HepG2 (cell line): Measurements from ENCODE around the gene TRMT112. TPM values are rescaled to one million over a fixed set of nuclear protein-coding genes. Genes with fewer than 3 reads are reported as not detected.

ENCODE experiments used
- ATAC-seq: fragments of 200-7000 bp; cut with Tn5 transposase; 3 replicates; pipeline ENCODE4 v1.9.1; 2020; ENCODE audit warnings: mild to moderate bottlenecking, moderate library complexity
- BruUV-seq: library from RNA; stranded (reverse); fragments of 400-500 nt; replicated peaks from 2 replicates; lab custom pipeline; 2021; lab: Mats Ljungman, UMichigan
- CTCF ChIA-PET: fragments of 300-600 bp; formaldehyde crosslinking; extraction: SDS; loops from one replicate; lab custom pipeline; 2021; ENCODE audit warnings: low total read pairs, inconsistent platforms, low intra/inter-chr PET ratio; lab: Yijun Ruan, JAX
- POLR2A ChIA-PET: fragments of 350-600 bp; sonication (Branson Sonifier 250); formaldehyde crosslinking; loops from one replicate; lab custom pipeline; 2020; ENCODE audit warnings: antibody characterized with exemption, inconsistent platforms; lab: Yijun Ruan, JAX
- DNase-seq: peaks from one replicate; pipeline ENCODE4 v3.0.0-alpha.2; 2015; ENCODE audit warnings: low spot score
- FAIRE-seq: peaks from 3 replicates; lab custom pipeline; 2011; peaks lifted over from hg19 to GRCh38; lab: Jason Lieb, UNC
- H2AFZ ChIP-seq: one replicate; pipeline ENCODE4 v1.6.1; 2011; ENCODE audit warnings: low read length, inconsistent platforms
- H3K27ac ChIP-seq: fragments of 300-600 bp; 3 replicates; pipeline ENCODE4 v1.8.0; 2011; ENCODE audit warnings: mixed run types, mild to moderate bottlenecking, mixed read lengths, low read length, inconsistent platforms; ENCODE audit not compliant: insufficient read depth; ENCODE audit errors: extremely low read length
- H3K27me3 ChIP-seq, 2 experiments: fragments of 200-600 bp in 1 of 2; 2 replicates in 1 of 2; 3 replicates in 1 of 2; pipeline versions ENCODE4 v1.6.0 to v1.8.0; 2011; ENCODE audit warnings: low read length in 2 of 2, mild to moderate bottlenecking in 2 of 2, moderate library complexity in 2 of 2, inconsistent platforms in 1 of 2; ENCODE audit not compliant: insufficient read depth in 2 of 2, control insufficient read depth in 1 of 2
- H3K36me3 ChIP-seq, 2 experiments: fragments of 200-600 bp in 1 of 2; replicated peaks in 1 of 2; 2 replicates in 1 of 2; 3 replicates in 1 of 2; pipeline versions ENCODE4 v1.5.1 to v1.8.0; 2011; ENCODE audit warnings: low read length in 2 of 2, inconsistent platforms in 1 of 2; ENCODE audit not compliant: insufficient read depth in 2 of 2, control insufficient read depth in 1 of 2
- H3K4me1 ChIP-seq: 2 replicates; pipeline ENCODE4 v1.5.1; 2012; ENCODE audit warnings: low read length, inconsistent platforms; ENCODE audit not compliant: insufficient read depth
- H3K4me2 ChIP-seq: 2 replicates; pipeline ENCODE4 v1.6.0; 2011; ENCODE audit warnings: low read depth, low read length, inconsistent platforms
- H3K4me3 ChIP-seq, 3 experiments: fragments of 200-600 bp in 1 of 3; sonication (generic), shearing (Covaris generic) in 1 of 3; replicated peaks in 1 of 3; 2 replicates each; pipeline ENCODE4 v1.5.1; 2011 to 2016; ENCODE audit warnings: low read length in 3 of 3, inconsistent platforms in 2 of 3, low read depth in 2 of 3, mild to moderate bottlenecking in 2 of 3, control low read depth in 1 of 3, mixed read lengths in 1 of 3; ENCODE audit not compliant: insufficient read depth in 1 of 3
- H3K79me2 ChIP-seq: one replicate; pipeline ENCODE4 v1.6.1; 2011; ENCODE audit warnings: low read length, inconsistent platforms; ENCODE audit not compliant: insufficient read depth
- H3K9ac ChIP-seq: 2 replicates; pipeline ENCODE4 v1.6.0; 2011; ENCODE audit warnings: mild to moderate bottlenecking, low read depth, low read length, inconsistent platforms; ENCODE audit not compliant: insufficient read depth
- H3K9me3 ChIP-seq: 2 replicates; pipeline ENCODE4 v1.5.1; 2012; ENCODE audit warnings: mild to moderate bottlenecking, low read length
- H4K20me1 ChIP-seq: 2 replicates; pipeline ENCODE4 v1.6.0; 2011; ENCODE audit warnings: inconsistent platforms, mild to moderate bottlenecking, low read length, moderate library complexity; ENCODE audit not compliant: insufficient read depth
- CEBPB ChIP-seq: IDR thresholded peaks from 2 replicates; pipeline ENCODE4 v1.6.1; 2011; ENCODE audit warnings: low read depth, low read length, improper control_type of control experiment, borderline replicate concordance
- GTF2F1 ChIP-seq: fragments of 150-350 bp; IDR thresholded peaks from 2 replicates; pipeline ENCODE4 v1.6.1; 2014; ENCODE audit warnings: low read length
- GZF1 ChIP-seq: sonication (generic); formaldehyde crosslinking; IDR thresholded peaks from 2 replicates; pipeline ENCODE4 v1.5.1; 2020; ENCODE audit warnings: mild to moderate bottlenecking, missing genetic modification reagents
- HMGA1 ChIP-seq: sonication (generic); formaldehyde crosslinking; conservative IDR thresholded peaks from 2 replicates; pipeline ENCODE4 v1.4.0; 2020; ENCODE audit warnings: missing genetic modification reagents
- KLF13 ChIP-seq: sonication (generic); formaldehyde crosslinking; IDR thresholded peaks from 2 replicates; pipeline ENCODE4 v1.4.0; 2020; ENCODE audit warnings: mild to moderate bottlenecking, missing genetic modification reagents
- MED1 ChIP-seq: sonication (generic); formaldehyde crosslinking; IDR thresholded peaks from 2 replicates; pipeline ENCODE4 v1.4.0; 2020; ENCODE audit warnings: missing genetic modification reagents
- NRL ChIP-seq: sonication (generic); formaldehyde crosslinking; IDR thresholded peaks from 2 replicates; pipeline ENCODE4 v1.5.0; 2020; ENCODE audit warnings: missing genetic modification reagents, mild to moderate bottlenecking, moderate library complexity, borderline replicate concordance
- PCBP2 ChIP-seq: fragments of 200-400 bp; formaldehyde crosslinking; optimal IDR thresholded peaks from 2 replicates; pipeline ENCODE3; 2018; ENCODE audit warnings: low read length, low read depth; ENCODE audit not compliant: poor library complexity, severe bottlenecking
- POLR2G ChIP-seq: fragments of 200-400 bp; formaldehyde crosslinking; IDR thresholded peaks from 2 replicates; pipeline ENCODE4 v1.6.1; 2018; ENCODE audit warnings: mild to moderate bottlenecking, low read depth, low read length, moderate library complexity
- REST ChIP-seq, 2 experiments: IDR thresholded peaks; 2 replicates each; pipeline ENCODE4 v1.6.1; 2011 to 2012; ENCODE audit warnings: low read length in 2 of 2, borderline replicate concordance in 1 of 2, low read depth in 1 of 2, mild to moderate bottlenecking in 1 of 2, moderate library complexity in 1 of 2
- SNAPC2 ChIP-seq: sonication (generic); formaldehyde crosslinking; IDR thresholded peaks from 2 replicates; pipeline ENCODE4 v1.8.1; 2022; ENCODE audit warnings: mild to moderate bottlenecking, missing genetic modification reagents
- SOX13 ChIP-seq, 3 experiments: fragments of 450-650 bp in 1 of 3; sonication (generic) in 1 of 3; formaldehyde crosslinking in 1 of 3; IDR thresholded peaks in 2 of 3; conservative IDR thresholded peaks in 1 of 3; 2 replicates each; pipeline versions ENCODE4 v1.5.0 to v1.6.1; 2016 to 2020; ENCODE audit warnings: antibody characterized with exemption in 1 of 3, mild to moderate bottlenecking in 1 of 3, missing compliant biosample characterization in 1 of 3, missing genetic modification reagents in 1 of 3, moderate library complexity in 1 of 3
- ZNF3 ChIP-seq: IDR thresholded peaks from 2 replicates; pipeline ENCODE4 v1.7.0; 2017; ENCODE audit warnings: inconsistent platforms
- WGBS: methylation state at CpG from one replicate; pipeline ENCODE4 v1.1.6; 2017; ENCODE audit warnings: low lambda C conversion rate; 5-methylcytosine and 5-hydroxymethylcytosine counted together
- in situ Hi-C: cut with HindIII; loops from 2 replicates; pipeline ENCODE4 v1.10.0; 2017; ENCODE audit warnings: low pct_unique_long_range_greater_than_20kb; ENCODE audit not compliant: extremely low pct_ligation_motif_present
- intact Hi-C: fragments of 100-400 bp; cut with micrococcal nuclease; formaldehyde crosslinking; loops from one replicate; pipeline ENCODE4 v1.10.0; 2022; ENCODE audit not compliant: unreplicated experiment
- polyA plus RNA-seq, 8 experiments: library from polyadenylated mRNA; depleted of rRNA in 3 of 8; stranded (reverse) in 7 of 8; unstranded in 1 of 8; fragments of >200 nt; fragmentation: Illumina TruSeq in 4 of 8; extraction: Trizol in 4 of 8; gene quantifications; 2 replicates each; pipeline versions ENCODE4 v1.2.1 to v1.2.3, GENCODE V29; 2011 to 2016; ENCODE audit warnings: low read depth in 4 of 8, missing spikeins in 1 of 8, mixed read lengths in 1 of 8; ENCODE audit not compliant: insufficient read depth in 1 of 8
- total RNA-seq, 5 experiments: library from RNA; depleted of rRNA; stranded (reverse); fragments of >200 nt; fragmentation: Illumina TruSeq; extraction: Trizol; gene quantifications; 2 replicates each; pipeline ENCODE4 v1.2.3, GENCODE V29; 2016; ENCODE audit warnings: low read depth in 1 of 5
- TF ChIP-seq, protein P1 (sequence below): IDR thresholded peaks from 2 replicates; pipeline ENCODE4 v1.6.1; 2012; ENCODE audit warnings: low read depth, low read length, improper control_type of control experiment
- TF ChIP-seq, protein P2 (sequence below): sonication (generic); formaldehyde crosslinking; IDR thresholded peaks from 2 replicates; pipeline ENCODE4 v1.4.0; 2020; ENCODE audit warnings: mild to moderate bottlenecking, missing genetic modification reagents

The TRMT112 gene
- total and polyA plus RNA-seq, 2 of the 13 experiments (the other 11 are each of a cell fraction or from before 2014, with no cell fraction given), result 186 to 409 TPM

DNA sequence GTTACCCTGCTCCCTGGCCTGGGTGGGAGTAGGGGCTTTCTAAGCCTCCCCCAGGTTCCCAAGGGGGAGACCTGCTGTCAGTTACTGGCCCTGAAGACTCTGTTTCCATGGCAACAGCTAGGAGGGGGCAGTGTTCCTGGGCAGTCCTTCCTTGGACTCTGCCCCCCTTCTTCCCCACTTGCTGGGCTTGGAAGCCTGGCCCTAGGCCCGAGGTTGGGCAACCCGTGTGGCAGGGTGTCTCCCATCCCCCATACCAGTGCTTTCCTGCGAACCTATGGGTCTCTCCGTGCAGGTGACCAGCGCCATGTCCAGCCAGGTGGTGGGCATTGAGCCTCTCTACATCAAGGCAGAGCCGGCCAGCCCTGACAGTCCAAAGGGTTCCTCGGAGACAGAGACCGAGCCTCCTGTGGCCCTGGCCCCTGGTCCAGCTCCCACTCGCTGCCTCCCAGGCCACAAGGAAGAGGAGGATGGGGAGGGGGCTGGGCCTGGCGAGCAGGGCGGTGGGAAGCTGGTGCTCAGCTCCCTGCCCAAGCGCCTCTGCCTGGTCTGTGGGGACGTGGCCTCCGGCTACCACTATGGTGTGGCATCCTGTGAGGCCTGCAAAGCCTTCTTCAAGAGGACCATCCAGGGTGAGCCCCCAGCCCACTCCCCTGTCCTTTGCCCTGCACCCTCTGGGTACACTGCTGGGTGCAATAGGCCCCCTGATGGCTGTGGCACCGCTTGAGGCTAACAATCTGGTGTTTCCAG, 10.3 kb downstream of the TRMT112 start:
- Histone ChIP-seq H3K36me3 (no peaks in the 10 kb centered on the region), H3K79me2 (peaks cover 15% of the 10 kb centered on the region), H3K4me3 (peak overlapping the region; percentile 66 to 85 (median 68)), H3K9ac (peak overlapping the region; percentile 81), H2AFZ (no peak overlapping the region), H4K20me1 (no peaks in the 10 kb centered on the region), H3K4me1 (peaks cover 61% of the 10 kb centered on the region), H3K9me3 (no peaks in the 10 kb centered on the region), H3K4me2 (peak overlapping the region; percentile 97), H3K27ac (peak overlapping the region; percentile 82), H3K27me3 (no peaks in the 10 kb centered on the region; a peak in 1 of 5 replicates)
- 29% methylated on average over 1 of the region's 15 CpGs for WGBS
- POLR2A ChIA-PET, result interaction anchor here (1.3 to 5.5 kb wide), 3 partner anchors 10 to 81 kb away, joined by 4 to 103 read pairs (median 13); partner anchors contain the start of genes NUDT22, PRDX5, TRMT112 and TRPT1
- peak; percentile 3 for ATAC-seq
- DNase-seq, result peak; percentile 60
- BruUV-seq, result no TSS peak
- CTCF ChIA-PET, result interaction anchor here (1.2 kb wide), 1 partner anchor 48 kb away, joined by 3 read pairs; no protein-coding TSS in a partner anchor
- peak; percentile 55 for FAIRE-seq
- in situ Hi-C loops, result no loop called here
- intact Hi-C loops, result loop anchor here (10.0 kb wide), 1 partner anchor 122 kb away; the partner anchor contains the start of gene STIP1
- TF ChIP-seq REST (IDR thresholded peaks at IDR 0.05; ENCODE audit: borderline replicate concordance in 1 of 2, low read depth in 1 of 2, low read length in 2 of 2), result no peak
- no peak for TF ChIP-seq KLF13 (CRISPR knock-in tag)
- TF ChIP-seq NRL (CRISPR knock-in tag), result peak; percentile 24; the same call in 1 of the 2 replicates
- TF ChIP-seq GZF1 (CRISPR knock-in tag), result no peak
- no peak for TF ChIP-seq HMGA1
- no peak for TF ChIP-seq SNAPC2 (CRISPR knock-in tag)
- peak; percentile 91 for TF ChIP-seq CEBPB
- TF ChIP-seq, protein P1, sequence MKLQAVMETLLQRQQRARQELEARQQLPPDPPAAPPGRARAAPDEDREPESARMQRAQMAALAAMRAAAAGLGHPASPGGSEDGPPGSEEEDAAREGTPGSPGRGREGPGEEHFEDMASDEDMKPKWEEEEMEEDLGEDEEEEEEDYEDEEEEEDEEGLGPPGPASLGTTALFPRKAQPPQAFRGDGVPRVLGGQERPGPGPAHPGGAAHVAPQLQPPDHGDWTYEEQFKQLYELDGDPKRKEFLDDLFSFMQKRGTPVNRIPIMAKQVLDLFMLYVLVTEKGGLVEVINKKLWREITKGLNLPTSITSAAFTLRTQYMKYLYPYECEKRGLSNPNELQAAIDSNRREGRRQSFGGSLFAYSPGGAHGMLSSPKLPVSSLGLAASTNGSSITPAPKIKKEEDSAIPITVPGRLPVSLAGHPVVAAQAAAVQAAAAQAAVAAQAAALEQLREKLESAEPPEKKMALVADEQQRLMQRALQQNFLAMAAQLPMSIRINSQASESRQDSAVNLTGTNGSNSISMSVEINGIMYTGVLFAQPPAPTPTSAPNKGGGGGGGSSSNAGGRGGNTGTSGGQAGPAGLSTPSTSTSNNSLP, result no peak
- TF ChIP-seq SOX13 (IDR thresholded peaks at IDR 0.05), result no peak
- TF ChIP-seq SOX13 (CRISPR knock-in tag; conservative IDR thresholded peaks at IDR 0.05 in 1 of 2, IDR thresholded peaks at IDR 0.05 in 1 of 2), result no peak
- no peak for TF ChIP-seq ZNF3 (CRISPR knock-in tag)
- TF ChIP-seq, protein P2, sequence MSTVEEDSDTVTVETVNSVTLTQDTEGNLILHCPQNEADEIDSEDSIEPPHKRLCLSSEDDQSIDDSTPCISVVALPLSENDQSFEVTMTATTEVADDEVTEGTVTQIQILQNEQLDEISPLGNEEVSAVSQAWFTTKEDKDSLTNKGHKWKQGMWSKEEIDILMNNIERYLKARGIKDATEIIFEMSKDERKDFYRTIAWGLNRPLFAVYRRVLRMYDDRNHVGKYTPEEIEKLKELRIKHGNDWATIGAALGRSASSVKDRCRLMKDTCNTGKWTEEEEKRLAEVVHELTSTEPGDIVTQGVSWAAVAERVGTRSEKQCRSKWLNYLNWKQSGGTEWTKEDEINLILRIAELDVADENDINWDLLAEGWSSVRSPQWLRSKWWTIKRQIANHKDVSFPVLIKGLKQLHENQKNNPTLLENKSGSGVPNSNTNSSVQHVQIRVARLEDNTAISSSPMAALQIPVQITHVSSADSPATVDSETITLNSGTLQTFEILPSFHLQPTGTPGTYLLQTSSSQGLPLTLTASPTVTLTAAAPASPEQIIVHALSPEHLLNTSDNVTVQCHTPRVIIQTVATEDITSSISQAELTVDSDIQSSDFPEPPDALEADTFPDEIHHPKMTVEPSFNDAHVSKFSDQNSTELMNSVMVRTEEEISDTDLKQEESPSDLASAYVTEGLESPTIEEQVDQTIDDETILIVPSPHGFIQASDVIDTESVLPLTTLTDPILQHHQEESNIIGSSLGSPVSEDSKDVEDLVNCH (CRISPR knock-in tag), result no peak
- TF ChIP-seq PCBP2, result no peak
- no peak for TF ChIP-seq POLR2G
- TF ChIP-seq MED1 (CRISPR knock-in tag), result peak; percentile 62
- no peak for TF ChIP-seq GTF2F1
